ENCODE measurements around the gene SLC6A6.

SLC6A6 gene

DNA sequence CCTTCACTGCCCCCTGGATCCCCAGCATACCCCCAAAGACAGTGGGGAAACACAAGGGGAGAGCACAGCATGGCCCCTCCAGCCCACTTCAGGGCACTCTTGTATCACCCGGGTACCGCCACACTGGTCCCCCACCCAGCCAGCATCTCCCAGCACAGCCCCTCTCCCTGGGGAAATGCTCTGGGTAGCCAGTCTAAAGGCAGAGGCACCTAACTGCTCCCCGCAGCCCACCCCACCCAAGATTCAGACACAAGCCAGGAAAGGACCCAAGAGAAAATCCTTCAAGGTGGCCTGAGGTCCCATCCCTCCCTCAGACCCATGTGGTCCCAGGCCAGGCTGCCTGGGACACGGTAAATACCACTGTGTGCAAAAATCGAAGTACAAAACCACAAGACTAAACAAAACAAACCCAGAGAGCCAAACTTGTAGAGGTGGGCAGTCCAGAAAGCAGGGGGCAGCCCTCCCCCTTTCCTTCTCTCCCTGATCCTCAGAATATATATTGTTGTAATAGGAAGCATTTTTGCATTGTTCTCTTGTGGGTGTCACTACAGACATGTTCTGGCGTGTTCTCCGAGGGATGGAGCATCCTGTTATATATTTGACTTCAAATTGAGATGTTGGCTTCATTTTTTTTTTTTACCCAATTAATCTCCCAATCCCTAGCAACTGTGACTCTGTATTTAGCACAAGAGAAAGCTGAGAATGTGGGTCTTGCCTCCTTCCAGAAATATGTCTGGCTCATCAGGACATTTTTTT is 86.1 kb downstream of the SLC6A6 start:
- DNase-seq, result no peak

- no peak for DNase-seq
Observed at GRCh38 chr3:14489641-14490040, 87.2 kb downstream of the SLC6A6 start.

GRCh38 chr3:14490255-14490654 is 87.8 kb downstream of the SLC6A6 start:
- no peak for DNase-seq

DNA sequence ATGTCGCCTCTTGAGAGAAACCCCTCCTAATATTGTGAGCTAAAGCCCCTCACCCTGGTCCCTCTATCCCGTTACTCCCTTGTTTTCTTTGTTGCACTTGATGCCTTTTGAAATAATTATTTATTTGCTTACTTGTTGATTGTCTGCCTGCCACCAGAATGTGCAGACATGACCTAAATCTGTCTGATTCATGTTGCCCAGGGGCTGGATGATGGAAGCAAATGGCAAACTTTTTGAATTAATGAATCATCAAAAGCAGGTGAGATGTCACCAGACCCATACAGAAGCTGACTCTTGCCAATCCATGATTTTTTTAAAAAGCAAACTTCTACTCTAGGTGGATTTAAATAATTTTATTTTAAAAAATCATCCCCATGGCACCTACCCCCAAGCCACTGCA is 88.4 kb downstream of the SLC6A6 start:
- DNase-seq, result no peak

DNA sequence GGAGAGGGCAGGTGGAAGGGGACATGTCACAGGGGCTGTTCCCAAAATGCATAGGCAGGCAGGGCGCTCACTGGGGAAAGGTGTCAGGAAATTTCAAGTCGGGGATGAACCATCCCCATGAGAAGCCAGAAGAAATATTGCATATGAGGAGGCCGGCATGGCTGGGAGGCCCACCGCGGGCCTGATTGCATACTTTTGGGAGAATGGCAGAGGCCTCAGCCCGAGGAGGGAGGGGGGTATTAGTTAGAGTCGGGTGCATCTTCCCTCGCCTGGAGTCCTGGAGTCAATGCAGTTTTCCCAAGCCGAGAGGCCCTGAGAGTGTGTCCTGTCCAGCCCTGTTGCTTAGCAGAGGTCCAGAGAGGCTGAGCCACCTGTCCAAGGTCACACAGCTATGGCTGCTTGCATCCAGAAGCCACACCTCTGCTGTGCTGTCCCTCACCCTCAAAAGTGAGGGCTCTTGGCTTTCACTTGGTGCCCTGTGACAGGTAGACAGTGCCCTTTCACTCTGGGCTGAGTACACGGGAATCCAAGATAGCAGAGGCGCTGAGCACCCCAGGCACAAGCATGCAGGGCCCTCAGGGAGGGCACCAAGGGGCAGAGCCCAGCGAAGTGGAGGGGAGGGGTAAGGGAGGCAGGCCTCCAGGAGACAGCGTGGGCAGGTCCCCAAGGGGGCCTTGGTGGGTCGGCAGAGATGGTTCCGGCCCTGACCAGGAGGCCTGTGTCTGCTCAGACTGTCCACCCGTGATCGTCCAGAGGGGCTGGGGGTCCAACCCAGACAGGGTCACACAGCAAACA is 89.2 kb downstream of the SLC6A6 start:
- no peak for DNase-seq

- no peak for DNase-seq
Observed at GRCh38 chr3:14492948-14493881, 90.8 kb downstream of the SLC6A6 start.

- no peak for DNase-seq
Observed at GRCh38 chr3:14494279-14494972, 92.0 kb downstream of the SLC6A6 start.

DNA sequence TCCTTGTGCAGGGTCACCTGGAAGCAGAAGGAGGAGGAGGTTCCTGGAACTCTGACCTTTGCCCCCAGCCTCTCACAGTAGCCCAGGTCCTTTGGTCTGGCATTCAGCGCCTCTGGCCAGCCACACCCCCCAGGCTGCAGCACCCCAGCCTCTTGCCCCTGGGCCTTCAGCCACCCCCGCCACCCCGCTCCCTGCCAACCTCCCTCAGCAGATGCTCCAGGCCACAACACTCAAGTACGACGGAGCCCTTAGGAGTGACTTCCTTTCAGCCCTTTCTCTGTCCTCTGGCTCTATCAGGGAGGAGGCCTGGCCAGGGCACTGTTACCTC is 92.5 kb downstream of the SLC6A6 start:
- no peak for DNase-seq

DNA sequence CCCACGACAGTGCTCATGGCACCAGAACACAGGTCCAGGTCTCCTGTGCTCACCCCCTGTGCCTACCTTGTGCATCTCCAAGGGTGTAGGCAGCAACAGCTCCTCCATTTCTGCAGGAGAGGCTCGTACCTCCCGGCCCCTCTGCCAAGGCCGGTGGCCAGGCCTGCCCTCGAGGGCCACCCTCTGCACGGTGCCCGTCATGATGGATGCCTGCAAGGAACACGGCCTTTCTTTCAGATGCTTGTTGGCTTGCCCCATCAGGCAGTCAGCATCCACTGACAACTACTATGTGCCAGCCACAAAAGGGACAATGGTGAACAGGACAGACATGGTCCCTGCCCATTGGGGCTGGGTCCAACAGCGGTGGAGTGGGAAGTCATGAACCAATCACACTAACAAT is 93.9 kb downstream of the SLC6A6 start:
- no peak for DNase-seq

DNA sequence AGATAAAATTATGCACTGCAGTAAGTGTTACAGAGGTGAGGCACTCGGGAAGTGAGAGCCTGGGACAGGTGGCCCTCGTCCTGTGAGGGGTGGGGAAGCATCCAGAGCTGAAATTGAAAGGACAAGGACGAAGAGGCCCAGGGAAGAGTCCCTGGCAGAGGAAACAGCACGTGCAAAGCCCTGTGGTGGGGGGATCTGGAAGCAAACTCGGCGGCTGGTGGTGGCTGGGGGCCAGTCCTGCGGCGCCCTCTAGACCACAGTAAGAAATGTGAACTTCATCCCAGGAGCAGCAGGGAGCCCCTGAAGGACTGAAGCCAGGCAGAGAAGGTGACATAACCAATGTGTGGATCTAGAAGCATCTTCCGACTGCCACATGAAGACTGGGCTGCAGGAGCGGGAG is 94.9 kb downstream of the SLC6A6 start:
- DNase-seq, result no peak

DNA sequence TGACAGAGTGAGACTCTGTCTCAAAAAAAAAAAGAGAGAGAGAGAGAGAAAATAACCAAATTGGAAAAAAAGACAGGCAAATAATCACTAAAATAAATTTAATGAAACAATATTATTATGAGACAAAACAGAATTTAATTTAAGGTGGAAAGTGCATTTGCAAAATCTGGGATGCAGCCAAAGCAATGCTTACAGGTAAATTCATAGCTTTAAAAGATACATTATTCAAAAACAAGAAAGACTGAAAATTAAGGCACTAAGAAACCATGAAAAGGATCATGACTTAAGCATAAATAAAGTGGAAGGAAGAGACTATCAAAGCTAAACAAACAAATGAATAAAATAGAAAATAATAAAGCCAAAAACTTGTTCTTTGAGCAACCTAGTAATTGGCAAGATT is 100.1 kb downstream of the SLC6A6 start:
- no peak for DNase-seq

DNA sequence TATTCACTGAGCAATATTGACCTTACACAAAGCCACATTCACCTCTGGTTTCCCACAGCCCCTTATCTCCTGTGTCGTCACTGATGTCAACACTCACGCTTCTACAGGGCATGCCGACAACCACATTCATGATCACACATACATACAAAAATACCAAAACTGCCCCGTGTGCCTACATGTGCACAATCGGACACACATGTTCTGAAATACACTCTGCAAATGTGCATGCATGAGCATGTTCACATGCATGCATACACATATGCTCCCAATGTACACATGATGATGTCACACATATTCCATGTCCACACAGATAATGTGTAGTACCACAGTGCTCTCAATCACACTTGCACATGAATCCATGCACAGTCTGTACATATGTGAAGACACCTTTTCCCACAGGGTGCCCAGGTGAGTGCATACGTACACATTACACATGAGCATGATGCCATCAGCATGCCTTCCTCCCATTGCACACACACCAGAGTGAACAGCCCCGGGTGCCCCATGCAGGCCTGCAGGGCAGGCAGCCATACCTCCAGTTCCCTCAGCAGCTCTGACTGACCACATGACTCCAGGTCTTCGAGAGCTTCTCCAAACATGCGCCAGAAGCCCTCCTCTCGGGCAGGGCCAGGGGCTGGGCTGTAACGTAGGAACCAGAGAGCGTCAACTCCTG is 100.8 kb downstream of the SLC6A6 start:
- no peak for DNase-seq

- no peak for DNase-seq
Observed at GRCh38 chr3:14503706-14504065, 101.3 kb downstream of the SLC6A6 start.

GRCh38 chr3:14505001-14505802 is 102.8 kb downstream of the SLC6A6 start:
- DNase-seq, result no peak

DNA sequence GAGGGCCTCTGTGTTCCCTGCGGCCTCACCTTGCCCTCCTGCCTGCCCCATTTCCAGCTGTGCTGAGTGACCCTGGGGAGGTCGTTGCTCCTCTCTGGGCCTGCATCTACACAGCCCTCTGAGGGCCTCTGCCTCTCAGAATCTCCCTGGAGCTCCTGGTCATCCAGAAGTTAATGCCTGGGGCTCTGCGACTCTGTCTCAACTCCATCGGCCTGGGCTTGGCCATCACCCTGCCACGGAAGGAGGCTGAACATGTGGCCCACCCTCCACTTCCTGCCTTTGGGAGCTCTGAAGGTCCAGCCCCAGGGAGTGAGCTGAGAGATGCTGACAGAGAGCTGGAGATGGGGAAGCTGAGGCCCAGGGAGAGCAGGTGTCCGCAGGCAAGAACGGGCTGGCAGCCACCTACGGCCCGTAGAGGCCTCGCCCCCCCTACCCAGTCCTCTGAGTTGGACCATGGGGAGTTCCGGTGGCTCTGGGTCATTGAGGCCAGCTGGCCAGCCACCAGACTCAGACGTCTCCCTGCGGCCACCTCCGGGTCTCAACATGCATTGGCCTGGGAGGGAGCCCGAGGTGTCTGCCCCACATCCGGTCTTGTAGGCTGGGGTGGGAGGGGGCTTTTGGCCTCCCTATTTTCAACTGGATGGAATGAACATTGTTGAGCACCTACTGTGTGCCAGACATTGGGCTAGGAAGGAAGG is 103.5 kb downstream of the SLC6A6 start:
- DNase-seq, result no peak

DNA sequence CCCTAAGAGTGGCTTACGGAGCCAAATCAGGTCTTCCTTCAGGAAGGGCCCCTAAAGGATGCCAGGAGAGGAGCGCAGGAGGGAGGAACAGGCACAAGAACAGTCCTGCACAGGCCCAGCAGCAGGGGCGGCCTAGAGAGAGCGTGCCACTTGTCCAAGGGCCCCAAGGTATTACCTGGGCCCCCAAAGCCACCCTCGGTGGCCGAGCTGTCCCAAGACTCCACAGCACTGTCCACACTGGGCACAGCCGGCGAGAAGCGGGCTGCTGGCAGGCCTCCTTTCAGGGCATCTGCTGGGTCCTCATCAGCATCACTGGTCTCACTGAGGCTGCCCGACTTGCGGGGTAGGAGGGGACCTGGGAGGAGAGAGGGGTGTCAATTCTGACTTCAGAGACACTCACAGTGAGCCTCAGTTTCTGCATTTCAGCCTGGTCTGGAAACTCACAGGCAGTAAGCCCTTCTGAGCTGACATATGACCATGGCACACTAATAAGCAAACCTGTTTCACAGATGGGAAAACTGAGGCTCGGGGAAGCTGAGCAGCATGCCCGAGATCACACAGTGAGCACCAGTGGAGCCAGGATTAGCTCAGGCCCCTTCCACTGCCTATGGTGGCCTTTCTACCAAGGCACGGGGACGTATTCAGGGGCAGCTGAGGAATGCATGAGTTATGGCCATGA is 104.4 kb downstream of the SLC6A6 start:
- no peak for DNase-seq

DNA sequence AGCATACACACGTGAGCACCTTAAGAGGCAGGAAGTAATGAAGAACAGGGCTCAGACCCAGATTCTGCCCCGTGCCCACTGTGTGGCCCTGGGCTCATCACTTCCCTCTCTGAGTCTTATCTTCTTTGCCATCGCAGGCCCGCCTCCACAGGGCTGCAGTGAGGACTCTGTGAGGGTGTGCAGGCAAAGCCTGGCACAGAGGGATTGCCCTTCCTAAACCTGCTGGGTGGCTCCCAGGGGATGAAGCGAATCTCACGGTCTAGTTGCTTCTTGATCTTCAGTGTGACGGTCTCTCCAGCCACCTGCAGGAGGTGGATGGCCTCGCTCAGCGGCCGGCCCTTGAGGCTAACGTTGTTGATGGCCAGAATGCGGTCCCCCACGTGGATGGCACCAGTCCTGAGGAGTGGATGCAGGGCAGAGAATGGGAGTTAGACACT is 104.9 kb downstream of the SLC6A6 start:
- DNase-seq, result no peak

DNA sequence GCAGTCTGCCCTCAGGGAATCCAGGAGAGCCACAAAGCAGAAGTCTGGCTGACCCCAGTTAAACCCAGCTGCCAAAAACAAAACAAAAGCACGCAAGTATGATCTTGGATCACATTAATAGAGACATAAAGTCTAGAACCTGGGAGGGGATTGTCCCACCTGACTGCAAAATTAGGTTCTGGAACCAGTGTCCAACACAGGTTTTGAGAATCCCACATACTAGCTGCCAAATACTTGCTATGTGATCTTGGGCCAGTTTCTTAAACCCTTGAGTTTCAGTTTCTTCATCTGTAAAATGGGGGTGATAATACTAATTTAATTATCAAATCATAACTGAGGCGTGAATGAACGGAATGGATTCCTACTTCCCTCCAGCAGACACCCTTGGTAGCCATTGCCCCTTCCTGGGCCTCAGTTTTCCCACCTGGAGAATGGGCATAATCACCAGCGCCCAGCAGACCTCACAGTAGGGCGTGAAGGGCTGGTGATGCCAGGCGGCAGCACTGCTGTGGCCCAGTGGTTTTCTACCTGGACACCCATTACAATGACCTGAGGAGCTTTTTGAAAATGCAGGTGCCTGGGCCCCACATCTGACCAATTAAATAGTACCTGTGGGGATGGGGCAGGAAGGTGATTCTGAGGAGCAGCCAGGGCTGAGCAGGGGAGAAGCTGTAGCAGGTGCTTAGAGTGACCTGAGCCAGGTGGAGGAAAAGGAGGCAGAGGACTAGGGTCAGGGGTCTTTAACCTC is 105.5 kb downstream of the SLC6A6 start:
- no peak for DNase-seq

GRCh38 chr3:14508505-14508819 is 106.1 kb downstream of the SLC6A6 start:
- DNase-seq, result no peak
